Fibroblast of skin of left quadriceps (primary cell): ENCODE measurements around the gene DRC3.
"Not testable (repeated sequence)": the region's sequence is repeated elsewhere in the genome, so short reads cannot be mapped to it uniquely, and the experiment has no call there.

Experiments
- DNase-seq, 2 experiments: peaks; one replicate each; pipeline ENCODE4 v3.0.0-alpha.2; 2013; ENCODE audit warnings: low read depth in 2 of 2

Gene DRC3

GRCh38 chr17:17993852-17994251, 21.2 kb downstream of the DRC3 start:
- no peak for DNase-seq

DNA sequence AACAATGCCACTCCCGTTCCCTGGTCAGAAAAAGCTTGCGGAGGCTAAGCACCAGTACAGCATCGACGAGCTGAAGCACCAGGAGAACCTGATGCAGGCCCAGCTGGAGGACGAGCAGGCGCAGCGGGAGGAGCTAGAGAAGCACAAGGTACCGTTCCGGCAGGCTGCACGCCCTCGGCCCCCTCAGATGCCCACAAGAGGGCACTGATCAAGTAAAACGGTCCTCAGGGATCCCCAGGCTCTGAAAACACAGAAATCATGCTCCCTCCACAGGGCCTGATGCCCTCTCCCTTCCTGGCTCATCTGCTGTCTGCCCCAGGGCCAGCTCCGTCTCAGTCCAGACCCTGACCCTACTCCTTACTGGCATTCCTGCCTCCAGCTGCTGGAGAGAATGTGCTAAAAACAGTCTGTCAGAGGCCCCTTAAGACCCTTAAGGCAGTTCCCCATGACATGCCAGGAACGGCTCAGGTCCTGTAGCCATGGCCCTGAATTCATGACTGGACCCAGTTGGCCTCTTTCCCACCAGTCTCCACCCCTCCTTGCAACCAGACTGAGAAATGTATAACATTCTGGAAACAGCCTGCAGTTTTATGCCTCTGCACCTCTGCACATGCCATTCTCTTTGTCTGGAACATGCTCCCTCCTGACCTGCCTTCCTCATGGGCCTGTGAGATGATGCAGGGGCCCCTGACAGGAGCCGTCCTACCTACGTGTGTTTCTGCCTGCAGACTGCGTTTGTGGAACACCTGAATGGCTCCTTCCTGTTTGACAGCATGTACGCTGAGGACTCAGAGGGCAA, 21.8 kb downstream of the DRC3 start:
- DNase-seq = no peak

DNA sequence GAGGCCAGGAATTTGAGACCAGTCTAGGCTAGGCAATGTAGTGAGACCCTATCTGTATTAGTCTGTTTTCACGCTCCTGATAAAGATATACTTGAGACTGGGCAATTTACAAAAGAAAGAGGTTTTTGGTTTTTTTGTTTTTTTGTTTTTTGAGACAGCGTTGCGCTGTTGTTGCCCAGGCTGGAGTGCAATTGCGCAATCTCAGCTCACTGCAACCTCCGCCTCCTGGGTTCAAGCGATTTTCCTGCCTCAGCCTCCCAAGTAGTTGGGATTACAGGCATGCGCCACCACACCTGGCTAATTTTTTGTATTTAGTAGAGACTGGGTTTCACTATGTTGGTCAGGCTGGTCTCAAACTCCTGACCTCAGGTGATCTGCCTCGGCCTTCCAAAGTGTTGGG, 23.2 kb downstream of the DRC3 start:
- DNase-seq = not testable (repeated sequence)

DNA sequence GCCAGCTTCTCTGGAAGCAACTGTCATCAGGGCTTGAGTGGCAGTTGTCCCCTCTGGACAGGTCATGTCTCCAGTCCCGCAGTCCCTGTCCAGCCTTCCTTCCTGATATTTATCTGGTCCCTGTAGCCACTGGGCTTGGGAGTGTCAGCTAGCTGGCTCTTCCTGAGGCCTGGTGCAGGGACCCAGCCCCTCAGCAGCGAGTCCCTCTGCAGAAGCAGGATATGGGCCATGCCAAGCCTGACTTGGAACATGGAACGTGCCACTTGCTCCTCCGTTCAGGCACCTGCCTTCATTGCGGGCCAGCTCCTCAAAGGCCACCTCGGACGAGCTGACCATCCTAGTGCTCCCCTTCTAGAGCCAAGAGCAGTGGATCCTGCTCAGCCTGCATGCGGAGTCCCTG, 26.3 kb downstream of the DRC3 start:
- DNase-seq = no peak

DNA sequence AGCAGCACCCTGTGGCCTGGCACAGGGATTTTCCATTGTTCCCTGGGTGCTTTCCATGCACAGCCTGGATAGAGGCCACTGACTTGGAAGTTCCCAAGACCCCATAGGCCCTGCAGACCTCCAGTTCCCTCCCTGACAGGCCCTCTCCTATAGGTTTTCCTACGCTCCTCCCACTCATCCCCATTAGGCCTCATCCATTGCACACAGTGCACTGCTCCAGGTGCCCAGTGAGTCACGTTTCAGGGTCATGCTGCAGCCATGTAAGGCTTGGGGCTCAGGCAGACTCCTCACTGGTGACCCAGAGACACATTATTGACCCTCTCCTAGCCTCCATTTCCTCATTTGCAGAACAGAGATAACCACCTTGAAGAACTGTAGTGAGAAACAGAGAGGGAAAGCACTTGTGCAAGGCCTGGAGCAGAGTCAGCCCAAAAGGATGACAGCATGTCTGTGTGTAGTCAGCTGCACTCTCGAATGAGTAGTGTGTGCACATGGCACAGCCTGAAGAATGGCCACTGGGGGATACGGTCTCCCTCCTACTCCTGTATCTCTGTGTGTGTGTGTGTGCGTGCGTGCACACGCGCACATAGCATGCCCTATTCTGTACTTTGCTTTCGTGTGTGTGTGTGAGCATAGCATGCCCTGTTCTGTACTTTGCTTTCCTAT, 26.8 kb downstream of the DRC3 start:
- DNase-seq = no peak

DNA sequence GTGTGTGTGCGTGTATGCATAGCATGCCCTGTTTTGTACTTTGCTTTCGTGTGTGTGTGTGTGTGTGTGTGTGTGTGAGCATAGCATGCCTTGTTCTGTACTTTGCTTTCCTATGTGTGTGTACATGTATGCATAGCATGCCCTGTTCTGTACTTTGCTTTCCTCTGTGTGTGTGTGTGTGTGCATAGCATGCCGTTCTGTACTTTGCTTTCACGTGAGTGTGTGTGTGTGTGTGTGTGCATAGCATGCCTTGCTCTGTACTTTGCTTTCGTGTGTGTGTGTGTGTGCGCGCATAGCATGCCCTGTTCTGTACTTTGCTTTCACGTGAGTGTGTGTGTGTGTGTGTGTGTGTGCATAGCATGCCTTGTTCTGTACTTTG, 27.4 kb downstream of the DRC3 start:
- no peak for DNase-seq

DNA sequence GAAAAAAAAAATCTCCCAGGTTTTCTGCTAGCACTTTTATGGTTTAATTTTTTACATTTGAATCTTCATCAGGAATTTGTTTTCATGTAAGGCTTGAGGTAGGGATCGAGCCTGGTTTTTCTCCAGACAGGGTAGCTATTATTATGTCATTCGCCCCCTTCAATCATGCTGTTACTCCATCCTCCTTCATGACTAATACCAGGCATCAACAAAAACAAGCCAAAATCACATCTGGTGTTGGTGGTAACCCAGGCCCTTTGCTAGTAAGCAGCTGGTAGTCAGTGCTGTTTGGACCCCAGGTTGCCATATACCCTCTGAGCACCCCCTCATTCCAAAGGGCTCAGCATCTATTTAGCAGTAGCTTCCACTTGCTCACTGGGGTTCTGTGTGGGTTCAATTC, 29.5 kb downstream of the DRC3 start:
- DNase-seq = no peak

DNA sequence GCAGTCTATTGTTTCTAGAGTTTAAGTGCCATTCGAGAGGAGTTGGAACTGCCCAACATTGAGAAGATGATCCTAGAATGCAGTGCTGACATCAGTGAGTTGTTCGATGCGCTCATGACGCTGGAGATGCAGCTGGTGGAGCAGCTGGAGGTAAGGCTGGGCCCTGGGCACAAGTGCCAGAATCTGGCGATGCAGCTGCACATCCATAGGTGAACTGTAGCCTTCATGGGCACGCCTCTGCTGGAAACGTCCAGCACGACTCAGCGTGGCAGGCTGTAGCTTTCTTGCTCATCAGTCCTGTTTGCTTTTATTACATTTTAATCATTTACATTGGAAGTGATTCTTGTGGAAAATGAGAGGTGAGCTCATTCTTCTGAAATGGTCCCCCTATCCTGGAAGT, 31.7 kb downstream of the DRC3 start:
- DNase-seq = no peak

- no peak for DNase-seq
These were observed 32.2 kb downstream of the DRC3 start for GRCh38 chr17:18004884-18005305.

DNA sequence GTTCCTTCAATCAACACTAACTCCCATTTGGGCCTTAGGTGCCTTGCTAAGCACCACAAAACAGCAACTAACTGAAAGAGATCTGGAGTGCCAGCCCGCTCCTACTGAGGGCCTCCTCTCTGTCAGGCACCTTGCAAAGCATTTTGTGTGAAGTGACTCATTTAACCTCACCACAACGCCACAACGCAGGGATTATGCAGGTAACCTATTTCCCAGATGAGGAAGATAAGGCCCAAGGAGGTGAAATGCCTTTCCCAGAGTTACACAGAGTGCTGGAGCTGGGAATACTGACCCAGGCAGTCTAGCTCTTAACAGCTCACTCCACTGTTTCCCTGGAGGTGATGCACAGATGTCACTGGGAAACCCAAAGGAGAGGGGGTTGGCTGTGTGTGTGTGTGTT, 32.8 kb downstream of the DRC3 start:
- DNase-seq = no peak

- no peak for DNase-seq
These were observed 34.0 kb downstream of the DRC3 start for GRCh38 chr17:18006495-18007239.

- peak; percentile 23 to 31 for DNase-seq
These were observed 36.0 kb downstream of the DRC3 start for GRCh38 chr17:18008496-18009268.

DNA sequence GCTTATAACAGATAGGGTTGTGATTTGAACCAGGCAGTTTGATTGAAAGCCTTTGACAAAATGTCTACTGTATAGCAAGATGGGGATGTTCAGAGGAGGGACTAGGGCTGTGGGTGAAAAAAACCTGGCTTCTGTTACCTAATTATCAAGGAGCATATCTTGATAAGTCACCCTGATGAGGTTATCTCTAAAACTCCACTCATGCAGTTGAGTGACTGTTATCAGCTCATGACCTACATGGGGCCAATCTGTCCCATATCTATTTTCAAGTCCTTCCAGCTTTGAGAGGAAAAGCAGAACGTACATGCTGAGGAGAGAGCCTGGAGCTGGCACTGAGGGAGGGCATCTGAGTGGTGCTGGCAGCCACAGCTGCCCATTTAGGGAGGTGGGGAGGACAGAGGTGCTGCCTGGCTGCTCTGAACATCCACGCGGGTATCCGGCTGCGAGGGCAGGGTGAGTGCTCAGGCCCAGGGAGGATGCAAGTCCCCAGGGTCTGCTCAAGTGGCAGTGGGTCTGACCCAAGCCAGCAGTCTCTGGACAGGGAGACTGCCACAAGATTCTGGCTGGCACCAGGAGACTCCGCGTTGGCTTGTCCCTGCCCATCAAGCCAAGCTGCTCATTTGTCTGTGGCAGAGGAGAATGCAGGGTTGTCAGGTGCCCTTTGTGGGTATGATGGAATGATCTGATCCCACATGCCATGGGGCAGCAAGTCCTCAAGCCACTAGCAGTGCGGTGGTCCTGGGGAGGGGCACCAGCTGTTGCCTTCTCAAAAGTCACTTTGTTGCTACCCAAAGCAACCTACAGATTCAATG, 37.2 kb downstream of the DRC3 start:
- no peak for DNase-seq

DNA sequence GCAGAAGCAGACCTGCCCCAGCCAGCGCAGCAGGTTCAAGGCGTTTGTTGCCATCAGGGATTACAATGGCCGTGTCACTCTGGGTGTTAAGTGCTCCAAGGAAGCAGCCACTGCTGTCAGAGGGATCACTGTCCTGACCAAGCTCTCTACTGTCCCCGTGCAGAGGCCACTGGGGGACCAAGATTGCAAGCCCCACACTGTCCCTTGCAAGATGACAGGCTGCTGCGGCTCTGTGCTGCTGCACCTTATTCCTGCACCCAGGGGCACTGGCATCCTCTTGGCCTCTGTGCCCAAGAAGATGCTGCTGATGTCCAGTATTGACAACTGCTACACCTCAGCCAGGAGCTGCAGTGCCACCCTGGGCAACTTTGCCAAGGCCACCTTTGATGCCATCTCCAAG, 38.6 kb downstream of the DRC3 start:
- DNase-seq = no peak

- no peak for DNase-seq
These were observed 41.3 kb downstream of the DRC3 start for GRCh38 chr17:18014006-18014405.

DNA sequence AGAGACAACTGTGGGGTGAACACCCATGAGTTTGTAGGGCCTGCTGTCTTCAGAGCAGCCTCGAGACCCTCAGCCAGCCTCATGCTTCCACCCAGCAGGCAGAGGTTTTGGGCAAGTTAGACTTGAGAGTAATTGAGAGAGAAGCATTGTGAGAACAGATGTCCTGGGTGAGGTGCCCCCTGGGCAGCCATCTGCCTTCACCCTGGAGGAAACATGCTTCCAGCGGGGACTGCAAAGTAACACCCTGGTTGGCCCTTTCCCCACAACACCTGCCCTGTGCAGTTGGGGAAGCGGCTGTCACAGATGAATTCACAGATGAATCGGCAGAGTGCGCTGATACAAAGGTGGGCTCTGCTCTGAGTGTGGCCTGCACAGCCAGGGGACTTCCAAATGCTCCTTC, 42.9 kb downstream of the DRC3 start:
- DNase-seq = no peak

GRCh38 chr17:18016426-18016825, 43.8 kb downstream of the DRC3 start:
- no peak for DNase-seq

DNA sequence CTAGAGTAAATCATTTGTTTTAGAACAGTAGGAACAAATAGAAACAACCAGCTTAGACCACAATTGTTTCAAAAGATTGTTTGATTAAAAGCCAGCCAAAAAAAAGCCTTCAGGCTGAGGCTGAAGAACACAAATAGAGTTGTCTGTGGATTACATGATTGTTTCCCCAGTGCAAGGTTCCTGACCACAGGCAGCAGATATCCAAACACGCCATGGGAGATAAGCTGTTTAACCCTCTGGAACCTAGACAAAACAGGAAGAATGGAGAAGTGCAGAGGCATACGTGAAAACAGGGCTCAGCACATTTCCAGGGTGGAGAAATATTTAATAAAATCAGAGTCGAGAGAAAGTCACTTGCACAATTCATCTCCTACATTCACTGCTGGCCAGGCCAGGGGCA, 45.3 kb downstream of the DRC3 start:
- no peak for DNase-seq

DNA sequence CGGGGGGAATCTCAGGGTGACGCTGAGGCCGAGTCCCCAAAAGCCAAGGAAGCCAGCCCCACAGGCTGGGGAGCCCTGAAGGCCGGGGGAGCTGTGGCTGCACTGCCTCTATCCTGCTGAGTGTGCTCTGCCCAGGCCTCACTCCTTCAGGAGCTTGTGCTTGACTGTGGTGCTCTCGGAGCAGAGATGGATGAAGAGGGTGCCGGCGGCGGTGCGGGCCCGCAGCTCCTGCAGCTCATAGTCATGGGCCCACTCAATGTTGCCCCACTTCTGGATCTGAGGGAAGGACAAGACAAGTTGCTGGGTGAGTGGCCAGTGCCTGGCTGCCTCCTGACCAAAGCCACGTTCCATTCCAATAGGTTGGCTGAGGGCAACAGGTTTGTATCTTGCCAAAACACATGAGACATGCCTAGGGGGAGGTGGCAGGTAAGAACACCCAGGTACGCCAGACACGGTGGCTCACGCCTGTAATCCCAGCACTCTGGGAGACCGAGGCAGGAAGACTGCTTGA, 45.8 kb downstream of the DRC3 start:
- no peak for DNase-seq

DNA sequence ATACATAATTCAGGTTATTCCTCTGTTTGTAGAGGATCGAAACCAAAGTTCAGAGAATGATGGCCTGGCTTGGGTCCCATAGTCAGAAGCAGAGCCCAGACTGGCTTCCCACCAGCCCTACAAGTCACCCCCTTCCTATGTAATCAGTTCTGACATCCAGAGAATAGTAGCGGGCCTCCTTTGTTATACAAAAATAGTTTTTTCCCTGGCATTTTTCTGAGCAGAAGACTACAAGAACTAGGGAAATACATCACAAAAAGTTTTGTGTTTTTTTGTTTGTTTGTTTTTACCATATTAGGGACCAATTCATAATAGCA, 47.1 kb downstream of the DRC3 start:
- no peak for DNase-seq

DNA sequence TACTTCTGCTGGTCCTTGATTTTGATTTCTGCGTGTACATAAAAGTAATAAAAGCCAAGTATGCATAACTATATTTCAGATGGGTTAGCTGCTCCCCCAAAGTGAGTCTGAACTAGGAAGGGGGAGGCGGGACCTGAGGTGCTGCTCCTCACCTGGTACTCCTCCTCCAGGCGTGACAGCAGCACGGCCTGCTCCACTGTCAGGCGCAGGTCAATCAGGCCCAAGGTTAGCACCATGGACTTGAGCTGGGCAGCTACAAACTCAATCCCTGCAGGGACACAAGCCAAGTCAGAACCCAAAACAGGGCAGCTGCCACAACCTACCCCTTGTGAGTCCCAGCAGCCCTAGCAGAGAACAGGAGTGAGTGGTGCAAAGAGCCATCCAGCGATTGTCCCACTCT, 48.3 kb downstream of the DRC3 start:
- DNase-seq = no peak
